ENCODE results near the gene ERCC8.

The ERCC8 gene

DNA sequence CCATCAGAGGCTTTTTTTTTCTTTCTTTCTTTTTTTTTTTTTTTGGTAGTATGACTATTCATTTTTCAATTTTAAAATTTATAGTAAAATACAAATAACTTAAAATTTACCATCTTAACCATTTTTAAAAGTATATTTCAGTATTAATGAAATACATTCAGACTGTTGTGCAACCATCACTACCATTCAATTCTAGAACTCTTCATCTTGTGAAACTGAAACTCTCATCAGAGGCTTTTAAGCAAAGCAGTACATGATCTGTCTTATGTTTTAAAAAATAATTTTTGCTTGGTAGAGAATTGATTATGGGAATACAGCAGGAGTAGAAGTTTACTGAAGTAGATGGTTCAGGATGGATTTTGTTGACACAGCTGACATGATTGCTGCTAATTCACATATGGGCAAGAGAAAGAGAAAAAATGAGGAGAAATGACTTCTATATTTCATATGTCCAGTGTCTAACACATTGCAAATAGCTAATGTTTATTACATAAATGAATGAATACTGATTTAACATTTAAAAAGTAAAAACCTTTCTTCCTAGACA is 114.2 kb downstream of the ERCC8 start:
- DNase-seq, result no peak

GRCh38 chr5:60829490-60830266 is 115.2 kb downstream of the ERCC8 start:
- no peak for DNase-seq

DNA sequence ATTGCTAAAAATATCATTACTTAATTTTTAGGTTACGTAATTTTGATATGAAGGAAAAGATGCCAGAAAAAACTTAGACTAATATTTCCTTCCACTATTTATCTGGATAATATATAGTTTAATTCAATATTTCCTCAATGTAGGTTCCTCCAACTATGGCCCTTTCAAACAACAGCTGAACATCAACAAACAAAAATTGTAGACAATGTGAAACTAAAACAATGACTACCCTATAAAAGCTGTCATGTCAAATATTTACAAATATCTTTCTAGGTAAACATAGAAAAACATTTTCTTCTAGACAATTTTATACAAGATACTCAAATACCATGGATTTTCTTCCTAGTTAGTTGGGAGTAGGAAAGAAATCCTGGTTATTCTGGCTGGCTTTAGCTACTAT is 117.7 kb downstream of the ERCC8 start:
- no peak for DNase-seq

GRCh38 chr5:60826653-60827052 is 118.2 kb downstream of the ERCC8 start:
- DNase-seq, result no peak

Measured in EL (cell line).